ENCODE measurements around the gene CAMTA1. TPM values are rescaled to one million over a fixed set of nuclear protein-coding genes. Genes with fewer than 3 reads are reported as not detected.

The CAMTA1 gene
- total and polyA plus RNA-seq, 9 of the 15 experiments (the other 6 are each of a cell fraction or from before 2014, with no cell fraction given), result 43.9 to 161 (median 65.9) TPM

DNA sequence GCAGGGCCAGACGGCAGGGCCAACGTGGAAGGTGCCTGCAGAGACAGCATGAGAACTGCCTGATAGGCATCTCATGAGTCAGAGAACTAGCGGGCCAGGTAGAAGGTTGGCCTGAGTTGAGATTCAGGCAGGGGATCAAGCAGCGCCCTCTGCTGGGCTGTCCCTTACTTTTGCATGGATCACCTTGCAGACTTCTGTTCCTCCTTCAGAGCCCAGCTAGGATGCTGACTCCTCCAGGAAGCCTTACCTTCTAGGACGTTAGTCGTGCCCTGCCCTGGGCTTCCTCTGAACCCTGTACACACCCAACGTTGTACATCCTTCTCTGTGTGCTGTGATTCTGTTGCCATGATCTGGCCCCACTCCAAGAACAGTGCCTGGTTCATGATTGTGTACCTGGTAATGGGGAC is 754.5 kb downstream of the CAMTA1 start:
- peak; percentile 86 for ATAC-seq
- no peak overlapping the region for H3K9ac ChIP-seq (ENCODE audit: insufficient read depth in 1 of 2, low read depth in 2 of 2, low read length in 2 of 2)
- no peak overlapping the region for H3K4me2 ChIP-seq (ENCODE audit: insufficient read depth, low read length)
- ChIA-PET POLR2A (interaction anchor here (1.2 kb wide), 1 partner anchor 13 kb away, joined by 3 read pairs; no protein-coding TSS in a partner anchor), CTCF (ENCODE audit: low intra/inter-chr PET ratio) (no interaction called here)
- H3K9me3 ChIP-seq (replicated peaks; ENCODE audit: control insufficient read depth, insufficient read depth, low read depth, low read length), result no peaks in the 10 kb centered on the region
- in situ Hi-C loops (cut with MboI) (no loop called here), intact Hi-C loops (cut with micrococcal nuclease) (no loop called here)
- no peak overlapping the region for H3K27ac ChIP-seq (ENCODE audit: extremely low read depth, low read depth, low read length)
- no peaks in the 10 kb centered on the region for H3K79me2 ChIP-seq (ENCODE audit: control insufficient read depth, insufficient read depth, low read length)
- 2% methylated on average over 7 of the region's 7 CpGs for WGBS (ENCODE audit: insufficient coverage, low coverage, missing lambda C conversion rate)
- H3K4me3 ChIP-seq, result no peak overlapping the region
- H2AFZ ChIP-seq (ENCODE audit: low read depth, low read length), result no peak overlapping the region
- peaks cover 3% of the 10 kb centered on the region for H3K9me1 ChIP-seq (ENCODE audit: control insufficient read depth, insufficient read depth, low read length)
- no TSS peak for BruUV-seq (replicated peaks)
- peak; percentile 80 for FAIRE-seq
- H4K20me1 ChIP-seq (replicated peaks; ENCODE audit: control insufficient read depth, insufficient read depth, low read length), result no peaks in the 10 kb centered on the region
- H3K27me3 ChIP-seq (ENCODE audit: control insufficient read depth in 2 of 2, insufficient read depth in 2 of 2, low read length in 2 of 2), result peaks cover 26 to 41% of the 10 kb centered on the region in 2 experiments; a peak in 3 of 5 replicates
- H3K36me3 ChIP-seq (ENCODE audit: control insufficient read depth, insufficient read depth, low read length), result no peaks in the 10 kb centered on the region
- H3K4me1 ChIP-seq (replicated peaks in 1 of 2; ENCODE audit: control insufficient read depth in 2 of 2, insufficient read depth in 2 of 2, low read length in 2 of 2), result peaks cover 0 to 9% of the 10 kb centered on the region in 2 experiments; a peak in 2 of 5 replicates
- DNase-seq (ENCODE audit: extremely low read depth in 1 of 4, low spot score in 3 of 4), result peak; percentile 64 to 74 (median 68)
- TF ChIP-seq NFIC (IDR thresholded peaks at IDR 0.05) (peak; percentile 53), RCOR1 (IDR thresholded peaks at IDR 0.05; ENCODE audit: borderline replicate concordance in 1 of 2, low read depth in 2 of 2, low read length in 2 of 2) (0 out of 4 replicates have a peak, but pooled peaks of 1 of the 2 experiments have one; percentile 27), JUND (IDR thresholded peaks at IDR 0.05; ENCODE audit: borderline replicate concordance, low read depth, low read length) (peak; percentile 76), JUND (tag; IDR thresholded peaks at IDR 0.05; ENCODE audit: borderline replicate concordance, low read depth, low read length) (peak; percentile 80; the same call in 2 of the 3 replicates), ZNF584 (CRISPR knock-in tag; IDR thresholded peaks at IDR 0.05; ENCODE audit: low read depth) (no peak), REST (IDR thresholded peaks at IDR 0.05; ENCODE audit: borderline replicate concordance) (peak; percentile 28; the same call in 1 of the 2 replicates), REST (CRISPR knock-in tag; IDR thresholded peaks at IDR 0.05; ENCODE audit: low read depth) (no peak), RAD21 (CRISPR knock-in tag; conservative IDR thresholded peaks at IDR 0.05 in 1 of 2, IDR thresholded peaks at IDR 0.05 in 1 of 2) (peak in 1 of 2 experiments; percentile 47; a peak in 2 of 4 replicates), USF1 (CRISPR knock-in tag; IDR thresholded peaks at IDR 0.05) (no peak), FOSL1 (tag; conservative IDR thresholded peaks at IDR 0.05) (peak; percentile 22; the same call in 1 of the 2 replicates)
- TF ChIP-seq, protein P1, sequence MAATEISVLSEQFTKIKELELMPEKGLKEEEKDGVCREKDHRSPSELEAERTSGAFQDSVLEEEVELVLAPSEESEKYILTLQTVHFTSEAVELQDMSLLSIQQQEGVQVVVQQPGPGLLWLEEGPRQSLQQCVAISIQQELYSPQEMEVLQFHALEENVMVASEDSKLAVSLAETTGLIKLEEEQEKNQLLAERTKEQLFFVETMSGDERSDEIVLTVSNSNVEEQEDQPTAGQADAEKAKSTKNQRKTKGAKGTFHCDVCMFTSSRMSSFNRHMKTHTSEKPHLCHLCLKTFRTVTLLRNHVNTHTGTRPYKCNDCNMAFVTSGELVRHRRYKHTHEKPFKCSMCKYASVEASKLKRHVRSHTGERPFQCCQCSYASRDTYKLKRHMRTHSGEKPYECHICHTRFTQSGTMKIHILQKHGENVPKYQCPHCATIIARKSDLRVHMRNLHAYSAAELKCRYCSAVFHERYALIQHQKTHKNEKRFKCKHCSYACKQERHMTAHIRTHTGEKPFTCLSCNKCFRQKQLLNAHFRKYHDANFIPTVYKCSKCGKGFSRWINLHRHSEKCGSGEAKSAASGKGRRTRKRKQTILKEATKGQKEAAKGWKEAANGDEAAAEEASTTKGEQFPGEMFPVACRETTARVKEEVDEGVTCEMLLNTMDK (IDR thresholded peaks at IDR 0.05; ENCODE audit: borderline replicate concordance, insufficient read depth, low read depth, low read length, poor library complexity, severe bottlenecking), result peak; percentile 37
